ENCODE measurements around the gene C20orf173. TPM values are rescaled to one million over a fixed set of nuclear protein-coding genes. Genes with fewer than 3 reads are reported as not detected.

The C20orf173 gene
- total RNA-seq, 1 donor from 2014 or later, result not detected

DNA sequence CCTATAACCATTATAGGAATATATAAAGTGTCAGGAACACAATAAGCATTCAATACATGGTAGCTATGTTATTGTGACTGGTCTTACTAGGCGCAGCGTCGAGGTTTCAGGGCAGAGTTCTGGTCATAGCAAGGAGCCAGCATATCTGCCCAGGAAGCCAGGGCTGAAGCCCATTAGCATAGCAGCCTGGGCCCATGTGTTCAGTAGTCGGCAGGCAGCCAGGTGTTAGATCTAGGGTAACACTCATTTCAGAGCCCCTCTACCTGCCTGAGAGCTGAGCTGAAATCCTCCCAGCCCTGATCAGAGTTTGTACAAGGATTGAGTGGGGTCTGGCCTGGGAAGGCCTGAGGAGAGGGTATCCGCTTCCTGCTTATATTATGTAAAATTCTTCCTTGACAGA lies 32.1 kb downstream of the C20orf173 start:
- no peak for DNase-seq (ENCODE audit: low spot score)
- no peaks in the 10 kb centered on the region for H3K9me3 Mint-ChIP-seq
- no peak overlapping the region for H3K4me3 Mint-ChIP-seq (ENCODE audit: low read depth)
- peaks cover 5% of the 10 kb centered on the region for H3K4me1 Mint-ChIP-seq (ENCODE audit: low read depth)
- intact Hi-C loops (cut with micrococcal nuclease), result no loop called here
- peaks cover 84% of the 10 kb centered on the region for H3K36me3 Mint-ChIP-seq (ENCODE audit: low read depth)
- H3K27ac Mint-ChIP-seq, result no peak overlapping the region
- no peaks in the 10 kb centered on the region for H3K27me3 Mint-ChIP-seq (ENCODE audit: low read depth)

DNA sequence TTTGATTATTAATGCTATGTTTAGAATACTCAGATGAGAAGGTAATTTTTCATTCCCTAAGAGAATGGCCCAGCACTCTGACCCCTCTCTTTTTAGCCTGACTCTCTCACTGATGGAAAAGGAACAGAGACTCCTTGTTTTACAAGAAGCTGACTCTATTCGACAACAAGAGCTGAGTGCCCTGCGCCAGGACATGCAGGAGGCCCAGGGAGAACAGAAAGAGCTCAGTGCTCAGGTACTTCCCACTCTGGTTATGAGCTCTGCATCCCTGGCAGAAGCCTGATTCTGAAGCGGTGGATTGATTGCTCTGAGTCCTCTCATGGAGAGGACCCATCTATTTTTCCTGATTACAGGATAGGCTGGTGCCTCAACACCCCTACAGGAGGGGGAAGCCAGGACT lies 33.0 kb downstream of the C20orf173 start:
- peaks cover 82% of the 10 kb centered on the region for H3K36me3 Mint-ChIP-seq (ENCODE audit: low read depth)
- H3K4me1 Mint-ChIP-seq (ENCODE audit: low read depth), result peaks cover 13% of the 10 kb centered on the region
- intact Hi-C loops (cut with micrococcal nuclease), result no loop called here
- DNase-seq (ENCODE audit: low spot score), result no peak
- no peak overlapping the region for H3K4me3 Mint-ChIP-seq (ENCODE audit: low read depth)
- H3K27me3 Mint-ChIP-seq (ENCODE audit: low read depth), result no peaks in the 10 kb centered on the region
- no peaks in the 10 kb centered on the region for H3K9me3 Mint-ChIP-seq
- H3K27ac Mint-ChIP-seq, result no peak overlapping the region

DNA sequence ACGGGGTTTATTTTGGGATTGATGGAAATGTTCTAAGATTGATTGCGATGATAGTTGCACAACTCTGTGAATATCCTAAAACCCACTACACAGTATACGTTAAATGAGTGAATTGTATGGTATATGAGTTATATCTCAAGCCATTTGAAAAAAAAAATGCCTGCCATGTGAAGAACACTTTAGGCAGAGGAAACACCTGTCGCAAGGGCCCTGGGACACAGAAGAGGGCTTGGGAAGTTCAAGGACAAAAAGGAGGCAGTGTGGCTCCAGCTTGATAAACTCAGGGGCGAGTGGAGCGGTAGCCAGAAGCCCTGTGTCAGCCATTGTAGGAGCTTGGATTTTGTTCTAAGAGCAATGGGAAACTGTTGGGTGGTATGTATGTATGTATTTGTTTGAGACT lies 37.1 kb downstream of the C20orf173 start:
- Mint-ChIP-seq H3K9me3 (no peaks in the 10 kb centered on the region), H3K4me1 (ENCODE audit: low read depth) (peaks cover 35% of the 10 kb centered on the region), H3K36me3 (ENCODE audit: low read depth) (peaks cover 79% of the 10 kb centered on the region), H3K4me3 (ENCODE audit: low read depth) (peak overlapping the region; percentile 97), H3K27me3 (ENCODE audit: low read depth) (no peaks in the 10 kb centered on the region), H3K27ac (peak overlapping the region; percentile 99)
- intact Hi-C loops (cut with micrococcal nuclease), result no loop called here
- DNase-seq (ENCODE audit: low spot score), result no peak

DNA sequence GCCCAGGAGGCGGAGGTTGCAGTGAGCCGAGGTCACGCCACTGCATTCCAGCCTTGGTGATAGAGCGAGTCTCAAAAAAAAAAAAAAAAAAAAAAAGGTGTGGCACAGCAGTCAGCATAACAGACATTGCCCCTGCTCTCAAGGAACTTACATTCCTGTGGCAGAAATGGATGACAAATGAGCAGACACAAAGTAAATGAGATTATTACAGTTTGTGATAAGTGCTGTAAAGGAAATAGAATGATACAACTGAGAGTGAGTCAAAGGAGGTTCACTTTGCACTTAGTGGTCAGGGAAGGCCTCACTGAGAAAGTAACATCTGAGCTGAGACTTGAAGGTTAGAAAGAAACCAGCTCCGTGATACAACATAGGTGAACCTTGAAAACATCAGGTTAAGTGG lies 37.6 kb downstream of the C20orf173 start:
- H3K36me3 Mint-ChIP-seq (ENCODE audit: low read depth), result peaks cover 76% of the 10 kb centered on the region
- H3K4me1 Mint-ChIP-seq (ENCODE audit: low read depth), result peaks cover 35% of the 10 kb centered on the region
- no peak for DNase-seq (ENCODE audit: low spot score)
- H3K27ac Mint-ChIP-seq, result peak overlapping the region; percentile 99
- no peaks in the 10 kb centered on the region for H3K27me3 Mint-ChIP-seq (ENCODE audit: low read depth)
- H3K4me3 Mint-ChIP-seq (ENCODE audit: low read depth), result peak overlapping the region; percentile 97
- no peaks in the 10 kb centered on the region for H3K9me3 Mint-ChIP-seq
- intact Hi-C loops (cut with micrococcal nuclease), result no loop called here

DNA sequence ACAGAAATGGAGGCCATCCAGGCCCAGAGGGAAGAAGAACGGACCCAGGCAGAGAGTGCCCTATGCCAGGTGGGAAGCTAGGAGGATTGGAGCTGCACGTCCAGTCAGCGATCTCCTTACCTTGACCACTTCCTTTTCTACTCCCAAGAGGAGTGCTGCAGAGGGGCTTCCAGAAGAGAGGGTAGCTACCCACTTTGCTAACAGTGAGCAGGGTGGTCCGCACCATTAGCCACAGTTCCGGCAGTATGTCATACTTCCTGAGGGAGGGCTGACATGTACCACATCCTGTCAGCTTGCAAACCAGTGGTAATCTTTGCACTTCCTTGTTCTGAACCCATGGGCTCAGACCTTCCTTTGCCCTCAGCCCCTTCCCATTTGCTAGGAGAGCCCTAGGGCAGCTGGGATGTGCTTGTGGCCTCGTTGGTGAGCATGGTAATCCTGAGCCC lies 38.7 kb downstream of the C20orf173 start:
- H3K27me3 Mint-ChIP-seq (ENCODE audit: low read depth), result no peaks in the 10 kb centered on the region
- DNase-seq (ENCODE audit: low spot score), result peak; percentile 63
- peak overlapping the region; percentile 99 for H3K27ac Mint-ChIP-seq
- H3K36me3 Mint-ChIP-seq (ENCODE audit: low read depth), result peaks cover 71% of the 10 kb centered on the region
- no peaks in the 10 kb centered on the region for H3K9me3 Mint-ChIP-seq
- peaks cover 37% of the 10 kb centered on the region for H3K4me1 Mint-ChIP-seq (ENCODE audit: low read depth)
- H3K4me3 Mint-ChIP-seq (ENCODE audit: low read depth), result peak overlapping the region; percentile 97
- intact Hi-C loops (cut with micrococcal nuclease), result no loop called here

GRCh38 chr20:35489717-35490116 lies 39.7 kb downstream of the C20orf173 start:
- peak overlapping the region; percentile 71 for H3K27ac Mint-ChIP-seq
- peak; percentile 15 for DNase-seq (ENCODE audit: low spot score)
- peaks cover 35% of the 10 kb centered on the region for H3K4me1 Mint-ChIP-seq (ENCODE audit: low read depth)
- H3K36me3 Mint-ChIP-seq (ENCODE audit: low read depth), result peaks cover 65% of the 10 kb centered on the region
- H3K27me3 Mint-ChIP-seq (ENCODE audit: low read depth), result no peaks in the 10 kb centered on the region
- H3K9me3 Mint-ChIP-seq, result no peaks in the 10 kb centered on the region
- peak overlapping the region; percentile 97 for H3K4me3 Mint-ChIP-seq (ENCODE audit: low read depth)
- intact Hi-C loops (cut with micrococcal nuclease), result no loop called here

DNA sequence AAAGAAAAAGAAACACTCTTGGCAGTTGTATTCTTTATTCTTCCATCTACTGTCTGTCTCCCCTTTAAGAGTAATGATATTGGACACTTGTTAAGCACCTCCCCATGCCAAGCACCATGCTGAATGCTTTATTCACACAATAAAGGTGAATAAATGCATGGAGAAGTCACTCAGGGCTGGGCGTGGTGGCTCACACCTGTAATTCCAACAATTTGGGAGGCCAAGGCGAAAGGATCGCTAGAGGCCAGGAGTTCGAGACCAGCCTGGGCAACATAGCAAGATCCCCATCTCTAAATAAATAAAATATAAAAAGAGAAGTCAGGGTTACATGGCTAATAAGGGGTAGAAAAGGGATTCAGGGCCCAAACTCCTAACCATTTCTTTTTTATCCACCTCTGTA lies 42.0 kb downstream of the C20orf173 start:
- Mint-ChIP-seq H3K9me3 (peaks cover 5% of the 10 kb centered on the region), H3K36me3 (ENCODE audit: low read depth) (peaks cover 60% of the 10 kb centered on the region), H3K27me3 (ENCODE audit: low read depth) (no peaks in the 10 kb centered on the region), H3K4me3 (ENCODE audit: low read depth) (no peak overlapping the region), H3K4me1 (ENCODE audit: low read depth) (peaks cover 33% of the 10 kb centered on the region), H3K27ac (no peak overlapping the region)
- intact Hi-C loops (cut with micrococcal nuclease), result no loop called here
- no peak for DNase-seq (ENCODE audit: low spot score)

GRCh38 chr20:35479798-35480197 lies 49.7 kb downstream of the C20orf173 start:
- Mint-ChIP-seq H3K4me3 (ENCODE audit: low read depth) (no peak overlapping the region), H3K4me1 (ENCODE audit: low read depth) (no peaks in the 10 kb centered on the region), H3K36me3 (ENCODE audit: low read depth) (peaks cover 44% of the 10 kb centered on the region), H3K27me3 (ENCODE audit: low read depth) (no peaks in the 10 kb centered on the region), H3K9me3 (peaks cover 5% of the 10 kb centered on the region), H3K27ac (no peak overlapping the region)
- DNase-seq (ENCODE audit: low spot score), result no peak
- intact Hi-C loops (cut with micrococcal nuclease), result no loop called here

DNA sequence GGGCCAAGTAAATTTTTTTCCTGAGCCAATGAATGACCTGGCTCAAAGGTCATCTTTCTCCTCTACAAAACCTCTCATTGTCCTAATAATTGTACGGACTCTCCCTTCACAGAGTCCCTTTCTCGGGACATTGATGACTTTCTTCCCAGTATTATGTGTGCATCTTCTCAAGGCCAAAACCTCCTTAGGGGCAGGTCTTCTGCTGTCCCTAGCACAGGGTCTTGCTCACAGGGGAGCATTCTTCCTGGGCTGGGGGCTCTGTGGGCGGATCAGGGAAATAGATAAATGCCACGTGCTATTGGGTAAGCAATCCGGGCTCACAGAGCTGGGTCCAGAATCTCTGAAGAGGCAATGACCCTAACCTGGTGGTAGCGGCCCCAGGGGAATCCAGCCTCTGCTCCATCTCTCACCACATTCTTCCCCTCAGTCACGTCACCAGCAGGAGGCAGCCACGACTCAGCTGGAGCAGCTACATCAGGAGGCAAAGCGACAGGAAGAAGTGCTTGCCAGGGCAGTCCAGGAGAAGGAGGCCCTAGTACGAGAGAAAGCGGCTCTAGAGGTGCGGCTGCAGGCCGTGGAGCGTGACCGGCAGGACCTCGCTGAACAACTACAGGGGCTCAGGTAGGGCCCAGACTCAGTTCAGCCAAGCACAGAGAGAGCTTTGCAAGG lies 50.5 kb downstream of the C20orf173 start:
- Mint-ChIP-seq H3K4me1 (ENCODE audit: low read depth) (no peaks in the 10 kb centered on the region), H3K9me3 (no peaks in the 10 kb centered on the region), H3K27ac (no peak overlapping the region), H3K27me3 (ENCODE audit: low read depth) (no peaks in the 10 kb centered on the region), H3K4me3 (ENCODE audit: low read depth) (no peak overlapping the region), H3K36me3 (ENCODE audit: low read depth) (peaks cover 36% of the 10 kb centered on the region)
- intact Hi-C loops (cut with micrococcal nuclease), result no loop called here
- no peak for DNase-seq (ENCODE audit: low spot score)

Other genes starting within 250 kb of the C20orf173 start
- gene EIF6, start 244.9 kb downstream of the C20orf173 start, total RNA-seq, result 179 and 183 TPM in 2 replicates
- not detected in 2 replicates for gene FAM83C, start 237.2 kb downstream of the C20orf173 start, total RNA-seq
- gene UQCC1, start 117.7 kb downstream of the C20orf173 start, total RNA-seq, result 53.9 and 65.7 TPM in 2 replicates
- not detected in 2 replicates for gene GDF5, start 91.4 kb downstream of the C20orf173 start, total RNA-seq
- 51.0 and 54.6 TPM in 2 replicates for gene CEP250, start 74.1 kb downstream of the C20orf173 start, total RNA-seq
- gene ERGIC3, start 12.4 kb upstream of the C20orf173 start, total RNA-seq, result 141 and 143 TPM in 2 replicates
- 6.9 and 11.8 TPM in 2 replicates for gene SPAG4, start 86.2 kb upstream of the C20orf173 start, total RNA-seq
- gene CPNE1, start 135.2 kb upstream of the C20orf173 start, total RNA-seq, result 342 and 347 TPM in 2 replicates
- 147 and 148 TPM in 2 replicates for gene RBM12, start 135.2 kb upstream of the C20orf173 start, total RNA-seq
- 39.1 and 39.8 TPM in 2 replicates for gene NFS1, start 169.7 kb upstream of the C20orf173 start, total RNA-seq
- gene ROMO1, start 169.8 kb upstream of the C20orf173 start, total RNA-seq, result 93.0 and 98.4 TPM in 2 replicates
- 358 and 360 TPM in 2 replicates for gene RBM39, start 212.6 kb upstream of the C20orf173 start, total RNA-seq
- gene PHF20, start 242.4 kb upstream of the C20orf173 start, total RNA-seq, result 55.1 and 64.3 TPM in 2 replicates

Data from activated T-helper 2 cell treated with anti-CD3 and anti-CD28 coated beads, Interferon-gamma antibody, Interleukin-2, Interleukin-4, amounts not matched to agents 10 μg/mL and 5 μg/mL and 100 μg/mL, durations not matched to agents 14 hours and 24 hours and 36 hours (primary cell).